HCT116 (cell line): ENCODE data around the gene DDR1. TPM values are rescaled to one million over a fixed set of nuclear protein-coding genes. Genes with fewer than 3 reads are reported as not detected.
"Not testable (repeated sequence)": the region's sequence is repeated elsewhere in the genome, so short reads cannot be mapped to it uniquely, and the experiment has no call there.

Source experiments
- ATAC-seq: fragments of 200-7000 bp; cut with Tn5 transposase; 2 replicates; pipeline ENCODE4 v1.9.1; 2020; ENCODE audit warnings: mild to moderate bottlenecking, moderate library complexity
- BruUV-seq: library from RNA; stranded (reverse); fragments of 400-500 nt; replicated peaks from 2 replicates; lab custom pipeline; 2021; lab: Mats Ljungman, UMichigan
- CTCF ChIA-PET: fragments of 300-600 bp; sonication (Branson Sonifier 250); formaldehyde crosslinking; loops from one replicate; lab custom pipeline; 2021; ENCODE audit warnings: antibody characterized with exemption; lab: Charles Lee
- POLR2A ChIA-PET: fragments of 300-600, 350-600 bp; sonication (Branson Sonifier 250); formaldehyde crosslinking; loops from one replicate; lab custom pipeline; 2021; ENCODE audit warnings: antibody characterized with exemption; lab: Charles Lee
- RAD21 ChIA-PET, 2 experiments: fragments of 300-600 bp; sonication (Branson Sonifier 250); formaldehyde crosslinking; loops; one replicate each; lab custom pipeline; 2023; ENCODE audit warnings: low total read pairs in 2 of 2; ENCODE audit not compliant: uncharacterized antibody in 2 of 2, unreplicated experiment in 2 of 2, low non-redundant PET in 1 of 2; lab: Charles Lee
- DNase-seq: peaks from one replicate; pipeline ENCODE4 v3.0.0-alpha.2; 2010; ENCODE audit warnings: low read depth, low spot score
- H2AFZ ChIP-seq: fragments of 200-600 bp; shearing (Covaris generic), sonication (generic); 2 replicates; pipeline ENCODE4 v1.6.1; 2017; ENCODE audit warnings: low read depth, mixed run types, mixed read lengths, antibody characterized with exemption, low read length; ENCODE audit not compliant: poor library complexity, severe bottlenecking
- H3K27ac ChIP-seq: 2 replicates; pipeline ENCODE4 v1.5.1; 2012; ENCODE audit warnings: low read depth, low read length
- H3K27me3 ChIP-seq: fragments of 200-600 bp; sonication (generic); 2 replicates; pipeline ENCODE4 v1.6.1; 2016; ENCODE audit warnings: mixed run types, low read length, mixed read lengths; ENCODE audit not compliant: insufficient read depth
- H3K36me3 ChIP-seq, 2 experiments: fragments of 200-500 bp in 1 of 2; fragments of 200-600 bp in 1 of 2; sonication (Bioruptor generic) in 1 of 2; sonication (generic) in 1 of 2; 2 replicates each; pipeline versions ENCODE4 v1.5.1 to v1.6.1; 2014 to 2016; ENCODE audit warnings: low read length in 2 of 2, inconsistent platforms in 1 of 2, mixed read lengths in 1 of 2, mixed run types in 1 of 2; ENCODE audit not compliant: insufficient read depth in 2 of 2, control insufficient read depth in 1 of 2
- H3K4me1 ChIP-seq, 2 experiments: fragments of 200-600 bp in 1 of 2; sonication (generic) in 1 of 2; 2 replicates each; pipeline versions ENCODE4 v1.5.1 to v1.6.1; 2012 to 2017; ENCODE audit warnings: low read length in 2 of 2, inconsistent platforms in 1 of 2, mild to moderate bottlenecking in 1 of 2, mixed read lengths in 1 of 2, mixed run types in 1 of 2, moderate library complexity in 1 of 2; ENCODE audit not compliant: insufficient read depth in 2 of 2, control insufficient read depth in 1 of 2
- H3K4me2 ChIP-seq: fragments of 200-600 bp; sonication (generic); 2 replicates; pipeline ENCODE4 v1.6.1; 2017; ENCODE audit warnings: mixed run types, low read length, mixed read lengths
- H3K4me3 ChIP-seq, 2 experiments: fragments of 200-600 bp in 1 of 2; sonication (generic) in 1 of 2; replicated peaks in 1 of 2; 2 replicates each; pipeline ENCODE4 v1.5.1; 2011 to 2016; ENCODE audit warnings: low read length in 2 of 2, control low read depth in 1 of 2, low read depth in 1 of 2, mild to moderate bottlenecking in 1 of 2, mixed read lengths in 1 of 2, mixed run types in 1 of 2
- H3K79me2 ChIP-seq: fragments of 200-600 bp; sonication (generic); 2 replicates; pipeline ENCODE4 v1.6.1; 2017; ENCODE audit warnings: mild to moderate bottlenecking, mixed run types, low read length, moderate library complexity, mixed read lengths; ENCODE audit not compliant: insufficient read depth
- H3K9ac ChIP-seq: fragments of 200-600 bp; sonication (generic); 2 replicates; pipeline ENCODE4 v1.6.1; 2016; ENCODE audit warnings: low read length, mixed read lengths
- H3K9me2 ChIP-seq: fragments of 200-600 bp; sonication (generic), shearing (Covaris generic); 2 replicates; pipeline ENCODE4 v1.6.1; 2017; ENCODE audit warnings: mixed run types, mild to moderate bottlenecking, moderate library complexity; ENCODE audit not compliant: insufficient read depth
- H3K9me3 ChIP-seq, 2 experiments: fragments of 200-500 bp in 1 of 2; fragments of 200-600 bp in 1 of 2; sonication (Bioruptor generic) in 1 of 2; sonication (generic) in 1 of 2; 2 replicates each; pipeline ENCODE4 v1.6.1; 2014 to 2017; ENCODE audit warnings: low read length in 2 of 2, mixed read lengths in 2 of 2, inconsistent platforms in 1 of 2, low read depth in 1 of 2, mild to moderate bottlenecking in 1 of 2, mixed run types in 1 of 2, moderate library complexity in 1 of 2; ENCODE audit not compliant: control insufficient read depth in 1 of 2, insufficient read depth in 1 of 2
- H4K20me1 ChIP-seq: fragments of 200-600 bp; sonication (generic), shearing (Covaris generic); 2 replicates; pipeline ENCODE4 v1.6.1; 2017; ENCODE audit warnings: mixed run types, mild to moderate bottlenecking, moderate library complexity; ENCODE audit not compliant: insufficient read depth
- intact Hi-C: fragments of 100-400 bp; cut with micrococcal nuclease; formaldehyde crosslinking; loops from 2 replicates; pipeline ENCODE4 v1.10.0; 2022
- total RNA-seq: library from RNA; stranded (reverse); gene quantifications from one replicate; pipeline ENCODE4 v1.2.1, GENCODE V29; 2021; ENCODE audit not compliant: unreplicated experiment
- TF ChIP-seq, protein P1 (sequence below): IDR thresholded peaks from 2 replicates; pipeline ENCODE4 v1.6.1; 2011; ENCODE audit warnings: mild to moderate bottlenecking, low read length, moderate library complexity; ENCODE audit not compliant: insufficient replicate concordance; ENCODE audit errors: extremely low read depth

Gene DDR1
- total RNA-seq, 1 experiment from 2014 or later, result 211 TPM

DNA sequence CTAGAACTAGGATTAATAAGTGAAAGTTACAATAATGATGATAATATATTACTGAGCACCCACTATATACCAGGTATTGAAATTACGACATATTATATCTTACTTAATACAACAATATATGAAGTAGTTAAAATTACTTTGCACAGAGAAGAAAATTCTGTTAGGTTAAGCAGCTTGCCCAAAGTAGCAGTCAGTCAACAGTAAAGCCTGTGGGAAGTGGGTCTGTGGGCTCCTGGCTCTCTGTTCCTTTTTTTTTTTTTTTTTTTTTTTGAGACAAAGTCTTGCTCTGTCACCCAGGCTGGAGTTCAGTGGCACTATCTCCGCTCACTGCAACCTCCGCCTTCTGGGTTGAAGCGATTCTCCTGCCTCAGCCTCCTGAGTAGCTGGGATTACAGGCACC lies 18.9 kb downstream of the DDR1 start:
- intact Hi-C loops, result no loop called here
- Histone ChIP-seq H3K79me2 (peaks cover 2% of the 10 kb centered on the region), H4K20me1 (no peaks in the 10 kb centered on the region), H3K36me3 (peaks cover 4 to 10% of the 10 kb centered on the region in 2 experiments; a peak in 2 of 4 replicates), H3K9me3 (no peaks in the 10 kb centered on the region), H2AFZ (no peak overlapping the region), H3K4me1 (peaks cover 3 to 8% of the 10 kb centered on the region in 2 experiments; a peak in 3 of 4 replicates), H3K27ac (no peak overlapping the region), H3K27me3 (no peaks in the 10 kb centered on the region), H3K4me3 (no peak overlapping the region), H3K9ac (no peak overlapping the region), H3K9me2 (no peaks in the 10 kb centered on the region), H3K4me2 (no peak overlapping the region)
- ChIA-PET CTCF (no interaction called here), RAD21 (no interaction called here), POLR2A (no interaction called here)
- no TSS peak for BruUV-seq
- no peak for ATAC-seq
- TF ChIP-seq, protein P1, sequence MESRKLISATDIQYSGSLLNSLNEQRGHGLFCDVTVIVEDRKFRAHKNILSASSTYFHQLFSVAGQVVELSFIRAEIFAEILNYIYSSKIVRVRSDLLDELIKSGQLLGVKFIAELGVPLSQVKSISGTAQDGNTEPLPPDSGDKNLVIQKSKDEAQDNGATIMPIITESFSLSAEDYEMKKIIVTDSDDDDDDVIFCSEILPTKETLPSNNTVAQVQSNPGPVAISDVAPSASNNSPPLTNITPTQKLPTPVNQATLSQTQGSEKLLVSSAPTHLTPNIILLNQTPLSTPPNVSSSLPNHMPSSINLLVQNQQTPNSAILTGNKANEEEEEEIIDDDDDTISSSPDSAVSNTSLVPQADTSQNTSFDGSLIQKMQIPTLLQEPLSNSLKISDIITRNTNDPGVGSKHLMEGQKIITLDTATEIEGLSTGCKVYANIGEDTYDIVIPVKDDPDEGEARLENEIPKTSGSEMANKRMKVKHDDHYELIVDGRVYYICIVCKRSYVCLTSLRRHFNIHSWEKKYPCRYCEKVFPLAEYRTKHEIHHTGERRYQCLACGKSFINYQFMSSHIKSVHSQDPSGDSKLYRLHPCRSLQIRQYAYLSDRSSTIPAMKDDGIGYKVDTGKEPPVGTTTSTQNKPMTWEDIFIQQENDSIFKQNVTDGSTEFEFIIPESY, result no peak
- DNase-seq, result no peak

DNA sequence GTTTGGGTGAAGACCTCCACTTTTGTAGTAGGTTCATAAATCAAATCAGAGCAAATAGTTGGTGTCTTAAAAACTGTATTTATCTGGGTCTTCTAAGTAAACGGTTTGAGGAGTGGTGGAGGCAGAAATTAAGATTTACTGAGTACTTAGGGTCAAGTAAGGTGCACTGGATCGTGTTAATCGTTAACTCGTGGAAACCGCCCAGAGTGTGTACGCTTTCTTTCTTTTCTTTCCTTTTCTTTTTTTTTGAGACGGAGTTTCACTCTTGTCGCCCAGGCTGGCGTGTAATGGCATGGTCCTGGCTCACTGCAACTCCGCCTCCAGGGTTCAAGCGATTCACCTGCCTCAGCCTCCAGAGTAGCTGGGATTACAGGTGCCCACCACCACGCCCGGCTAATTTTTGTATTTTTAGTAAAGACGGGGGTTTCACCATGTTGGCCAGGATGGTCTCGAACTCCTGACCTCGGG lies 23.0 kb downstream of the DDR1 start:
- H3K27ac ChIP-seq, result peak overlapping the region; percentile 45; the same call in 1 of the 2 replicates

More for the DNA sequence above, 23.0 kb downstream of the DDR1 start:
- TSS peak; percentile 38 for BruUV-seq
- DNase-seq, H3K9me2 ChIP-seq, H3K9me3 ChIP-seq, H2AFZ ChIP-seq, H4K20me1 ChIP-seq, H3K27me3 ChIP-seq, ATAC-seq, intact Hi-C loops: not testable (repeated sequence)
- Histone ChIP-seq H3K79me2 (peaks cover 15% of the 10 kb centered on the region), H3K36me3 (peaks cover 15 to 23% of the 10 kb centered on the region in 2 experiments; a peak in 3 of 4 replicates), H3K4me2 (peak overlapping the region; percentile 94), H3K4me1 (peaks cover 8 to 16% of the 10 kb centered on the region in 2 experiments; a peak in 3 of 4 replicates), H3K9ac (peak overlapping the region; percentile 93), H3K4me3 (peak overlapping the region; percentile 99)
- ChIA-PET RAD21 (interaction anchor here (0.8 to 1.0 kb wide), 3 partner anchors 24 to 208 kb away, joined by 3 to 9 read pairs (median 3); partner anchors contain the start of gene DDR1 (in 1 of the 2)), POLR2A (interaction anchor here (0.7 to 1.6 kb wide), 8 partner anchors 11 to 172 kb away, joined by 3 to 6 read pairs (median 3); no protein-coding TSS in a partner anchor), CTCF (interaction anchor here (1.0 to 2.7 kb wide), 5 partner anchors 11 to 180 kb away, joined by 3 to 10 read pairs (median 5); no protein-coding TSS in a partner anchor)
